NCI-H1436 treated with DMSO at 0.1 percent for 48 hours (cell line): Measurements from ENCODE around the gene TET1.
"Not testable (repeated sequence)": the region's sequence is repeated elsewhere in the genome, so short reads cannot be mapped to it uniquely, and the experiment has no call there.

Experiments used
- DNase-seq: peaks from one replicate; lab custom pipeline; 2025; lab: John Stamatoyannopoulos, UW

The TET1 gene

GRCh38 chr10:68560186-68560942 lies at the start of gene TET1:
TET1 (plus strand) TSS chr10:68560337; CDS start chr10:68572339, 12,002 bp downstream.
- DNase-seq = peak; percentile 6

- DNase-seq = not testable (repeated sequence)
Observed at GRCh38 chr10:68516216-68516615, 43.9 kb upstream of the TET1 start.

- DNase-seq = no peak
Observed at GRCh38 chr10:68516766-68517165, 43.4 kb upstream of the TET1 start.

GRCh38 chr10:68517188-68517587 lies 42.9 kb upstream of the TET1 start:
- no peak for DNase-seq

GRCh38 chr10:68518609-68519008 lies 41.5 kb upstream of the TET1 start:
- DNase-seq = not testable (repeated sequence)

- not testable (repeated sequence) for DNase-seq
Observed at GRCh38 chr10:68525490-68526038, 34.6 kb upstream of the TET1 start.

- no peak for DNase-seq
Observed at GRCh38 chr10:68526634-68527307, 33.4 kb upstream of the TET1 start.

GRCh38 chr10:68536973-68537372 lies 23.2 kb upstream of the TET1 start:
- no peak for DNase-seq

GRCh38 chr10:68537796-68538195 lies 22.3 kb upstream of the TET1 start:
- DNase-seq = no peak

GRCh38 chr10:68543004-68543918 lies 16.9 kb upstream of the TET1 start:
- DNase-seq = no peak

- DNase-seq = peak; percentile 17
Observed at GRCh38 chr10:68550747-68551411, 9.3 kb upstream of the TET1 start.

- DNase-seq = no peak
Observed at GRCh38 chr10:68553138-68553537, 7.0 kb upstream of the TET1 start.

GRCh38 chr10:68553599-68553998 lies 6.5 kb upstream of the TET1 start:
- DNase-seq = no peak

- no peak for DNase-seq
Observed at GRCh38 chr10:68558478-68558877, 1.7 kb upstream of the TET1 start.

GRCh38 chr10:68559251-68559650 lies 886 bp upstream of the TET1 start:
- no peak for DNase-seq

GRCh38 chr10:68559841-68560185 lies 324 bp upstream of the TET1 start:
- no peak for DNase-seq

GRCh38 chr10:68560943-68561864 lies 1.1 kb downstream of the TET1 start:
- DNase-seq = no peak

- no peak for DNase-seq
Observed at GRCh38 chr10:68561865-68562649, 1.9 kb downstream of the TET1 start.

GRCh38 chr10:68562661-68563570 lies 2.8 kb downstream of the TET1 start:
- no peak for DNase-seq
